H1 (cell line): Measurements from ENCODE around the gene MAD2L2. TPM values are rescaled to one million over a fixed set of nuclear protein-coding genes. Genes with fewer than 3 reads are reported as not detected.

Source experiments
- CTCF ChIA-PET: fragments of 300-600 bp; sonication (Branson Sonifier 250); formaldehyde crosslinking; loops from one replicate; lab custom pipeline; 2021; ENCODE audit not compliant: partially characterized antibody; lab: Charles Lee
- POLR2A ChIA-PET: fragments of 300-600 bp; sonication (Branson Sonifier 250); formaldehyde crosslinking; loops from one replicate; lab custom pipeline; 2021; ENCODE audit warnings: inconsistent platforms; ENCODE audit not compliant: partially characterized antibody; lab: Charles Lee
- DNase-seq, 2 experiments: peaks; one replicate each; pipeline versions ENCODE4 v3.0.0 to v3.0.0-alpha.2; 2010 to 2022; ENCODE audit warnings: low spot score in 2 of 2, low read depth in 1 of 2, mixed read lengths in 1 of 2
- FAIRE-seq: peaks from 2 replicates; lab custom pipeline; 2011; peaks lifted over from hg19 to GRCh38; lab: Jason Lieb, UNC
- H2AFZ ChIP-seq: 2 replicates; pipeline ENCODE4 v1.8.1; 2012; ENCODE audit warnings: low read length, inconsistent platforms
- H2AK5ac ChIP-seq: 2 replicates; pipeline ENCODE4 v1.6.1; 2013; ENCODE audit warnings: low read depth, low read length
- H2BK120ac ChIP-seq: replicated peaks from 2 replicates; pipeline ENCODE3; 2013; ENCODE audit warnings: low read depth, low read length, inconsistent platforms
- H2BK12ac ChIP-seq: 2 replicates; pipeline ENCODE4 v1.6.1; 2013; ENCODE audit warnings: low read depth, low read length
- H2BK15ac ChIP-seq: 2 replicates; pipeline ENCODE4 v1.6.1; 2013; ENCODE audit warnings: low read length
- H2BK20ac ChIP-seq: 2 replicates; pipeline ENCODE4 v1.6.1; 2013; ENCODE audit warnings: low read length
- H2BK5ac ChIP-seq: 2 replicates; pipeline ENCODE4 v1.6.1; 2013; ENCODE audit warnings: low read depth, low read length
- H3K14ac ChIP-seq: 2 replicates; pipeline ENCODE4 v1.6.1; 2013; ENCODE audit warnings: inconsistent platforms; ENCODE audit not compliant: insufficient read length
- H3K18ac ChIP-seq: 2 replicates; pipeline ENCODE4 v1.6.1; 2013; ENCODE audit warnings: low read length; ENCODE audit errors: extremely low read depth
- H3K23ac ChIP-seq: 2 replicates; pipeline ENCODE4 v1.6.1; 2013; ENCODE audit warnings: inconsistent platforms; ENCODE audit not compliant: insufficient read length
- H3K23me2 ChIP-seq: 2 replicates; pipeline ENCODE4 v1.6.1; 2013; ENCODE audit warnings: low read depth, low read length
- H3K27ac ChIP-seq: 2 replicates; pipeline ENCODE4 v1.6.1; 2011; ENCODE audit warnings: low read depth, low read length, inconsistent platforms
- H3K27me3 ChIP-seq, 4 experiments: replicated peaks in 1 of 4; 1 replicate in 1 of 4; 2 replicates in 3 of 4; pipeline versions ENCODE4 v1.6.1 to v1.8.1; 2011 to 2013; ENCODE audit warnings: low read length in 3 of 4, mild to moderate bottlenecking in 3 of 4, inconsistent platforms in 2 of 4, mixed read lengths in 2 of 4, moderate library complexity in 1 of 4; ENCODE audit not compliant: control insufficient read depth in 3 of 4, insufficient read depth in 3 of 4; ENCODE audit errors: extremely low read depth in 1 of 4
- H3K36me3 ChIP-seq, 4 experiments: 2 replicates each; pipeline versions ENCODE4 v1.6.1 to v1.8.1; 2011 to 2013; ENCODE audit warnings: mild to moderate bottlenecking in 4 of 4, low read length in 3 of 4, moderate library complexity in 2 of 4, control low read depth in 1 of 4, inconsistent platforms in 1 of 4; ENCODE audit not compliant: insufficient read depth in 4 of 4, control insufficient read depth in 2 of 4
- H3K4ac ChIP-seq: replicated peaks from 2 replicates; pipeline ENCODE3; 2013; ENCODE audit warnings: low read length, low read depth, mixed read lengths, inconsistent platforms; ENCODE audit not compliant: insufficient read length
- H3K4me1 ChIP-seq, 4 experiments: replicated peaks in 1 of 4; 1 replicate in 1 of 4; 2 replicates in 3 of 4; pipeline versions ENCODE4 v1.6.1 to v1.8.1; 2011 to 2013; ENCODE audit warnings: low read length in 3 of 4, inconsistent platforms in 2 of 4, mixed read lengths in 1 of 4; ENCODE audit not compliant: insufficient read depth in 4 of 4, control insufficient read depth in 3 of 4
- H3K4me2 ChIP-seq, 2 experiments: 2 replicates each; pipeline versions ENCODE4 v1.6.1 to v1.8.1; 2011 to 2013; ENCODE audit warnings: low read depth in 2 of 2, low read length in 2 of 2, control low read depth in 1 of 2, inconsistent platforms in 1 of 2, mild to moderate bottlenecking in 1 of 2; ENCODE audit not compliant: insufficient read depth in 1 of 2
- H3K4me3 ChIP-seq, 4 experiments: fragments of 200-600, 300-600 bp in 1 of 4; sonication (generic), shearing (Covaris generic), sonication (Bioruptor Twin) in 1 of 4; 2 replicates each; pipeline versions ENCODE4 v1.5.1 to v1.8.1; 2011 to 2016; ENCODE audit warnings: low read length in 4 of 4, low read depth in 3 of 4, control low read depth in 2 of 4, inconsistent platforms in 2 of 4, mild to moderate bottlenecking in 2 of 4, mixed read lengths in 1 of 4, moderate library complexity in 1 of 4; ENCODE audit not compliant: insufficient read depth in 2 of 4; ENCODE audit errors: extremely low read depth in 1 of 4
- H3K56ac ChIP-seq: replicated peaks from 2 replicates; pipeline ENCODE3; 2013; ENCODE audit warnings: low read depth, mild to moderate bottlenecking, mixed read lengths, low read length, inconsistent platforms; ENCODE audit not compliant: insufficient read length
- H3K79me1 ChIP-seq: 2 replicates; pipeline ENCODE4 v1.6.1; 2013; ENCODE audit warnings: low read depth, low read length, control low read depth
- H3K79me2 ChIP-seq, 2 experiments: 2 replicates each; pipeline versions ENCODE4 v1.6.1 to v1.8.1; 2012 to 2013; ENCODE audit warnings: low read length in 2 of 2, mild to moderate bottlenecking in 2 of 2, inconsistent platforms in 1 of 2; ENCODE audit not compliant: insufficient read depth in 2 of 2, control insufficient read depth in 1 of 2
- H3K9ac ChIP-seq, 4 experiments: replicated peaks in 1 of 4; 1 replicate in 1 of 4; 2 replicates in 3 of 4; pipeline versions ENCODE4 v1.6.1 to v1.8.1; 2011 to 2013; ENCODE audit warnings: low read depth in 3 of 4, low read length in 3 of 4, control low read depth in 2 of 4, mild to moderate bottlenecking in 2 of 4, moderate library complexity in 2 of 4, inconsistent platforms in 1 of 4; ENCODE audit errors: extremely low read depth in 1 of 4
- H3K9me3 ChIP-seq, 2 experiments: 2 replicates each; pipeline versions ENCODE4 v1.6.1 to v1.8.1; 2012 to 2013; ENCODE audit warnings: mild to moderate bottlenecking in 2 of 2, moderate library complexity in 2 of 2, control low read depth in 1 of 2, inconsistent platforms in 1 of 2, low read depth in 1 of 2, low read length in 1 of 2, mixed read lengths in 1 of 2; ENCODE audit not compliant: insufficient read depth in 2 of 2
- H4K20me1 ChIP-seq, 2 experiments: replicated peaks in 1 of 2; 2 replicates each; pipeline versions ENCODE3 to v1.8.1; 2011 to 2013; ENCODE audit warnings: inconsistent platforms in 2 of 2, low read length in 2 of 2, mild to moderate bottlenecking in 1 of 2; ENCODE audit not compliant: insufficient read depth in 2 of 2, control insufficient read depth in 1 of 2
- H4K5ac ChIP-seq: 2 replicates; pipeline ENCODE4 v1.6.1; 2013; ENCODE audit warnings: low read length, low read depth, mixed read lengths, inconsistent platforms; ENCODE audit not compliant: insufficient read length
- H4K8ac ChIP-seq: 2 replicates; pipeline ENCODE4 v1.8.0; 2013; ENCODE audit warnings: mild to moderate bottlenecking, moderate library complexity, low read length, inconsistent platforms; ENCODE audit not compliant: insufficient read depth; ENCODE audit errors: extremely low read depth
- H4K91ac ChIP-seq: replicated peaks from 2 replicates; pipeline ENCODE3; 2013; ENCODE audit warnings: low read length, mixed read lengths, inconsistent platforms; ENCODE audit not compliant: insufficient read length
- JUND ChIP-seq: IDR thresholded peaks from 2 replicates; pipeline ENCODE4 v1.6.1; 2011; ENCODE audit warnings: mild to moderate bottlenecking, improper control_type of control experiment, low read length
- MAFK ChIP-seq: IDR thresholded peaks from 2 replicates; pipeline ENCODE4 v1.6.1; 2012; ENCODE audit warnings: low read depth, mild to moderate bottlenecking, improper control_type of control experiment, low read length
- SP1 ChIP-seq: IDR thresholded peaks from 2 replicates; pipeline ENCODE4 v1.6.1; 2011; ENCODE audit warnings: low read depth, low read length
- SRF ChIP-seq: IDR thresholded peaks from 2 replicates; pipeline ENCODE4 v1.6.1; 2011; ENCODE audit warnings: mild to moderate bottlenecking, low read depth, low read length, moderate library complexity
- TAF7 ChIP-seq: optimal IDR thresholded peaks from 2 replicates; pipeline ENCODE3; 2011; ENCODE audit warnings: low read depth, mild to moderate bottlenecking, inconsistent platforms, low read length, moderate library complexity, borderline replicate concordance
- TCF12 ChIP-seq: IDR thresholded peaks from 2 replicates; pipeline ENCODE4 v1.6.1; 2011; ENCODE audit warnings: low read depth, mild to moderate bottlenecking, low read length
- WGBS, 2 experiments: shearing (Covaris generic) in 1 of 2; methylation state at CpG; one replicate each; pipeline versions ENCODE4 v1.1.6 to v1.1.7; 2013 to 2015; ENCODE audit warnings: low lambda C conversion rate in 2 of 2, mixed read lengths in 2 of 2, inconsistent platforms in 1 of 2, low coverage in 1 of 2, missing lambda C conversion rate in 1 of 2; ENCODE audit not compliant: insufficient replicate concordance in 2 of 2, insufficient coverage in 1 of 2, insufficient read length in 1 of 2; ENCODE audit errors: extremely low coverage in 1 of 2, missing lambda C conversion rate in 1 of 2; 5-methylcytosine and 5-hydroxymethylcytosine counted together
- polyA plus RNA-seq, 7 experiments: library from polyadenylated mRNA; depleted of rRNA in 3 of 7; stranded (reverse) in 5 of 7; unstranded in 2 of 7; fragments of >200 nt in 5 of 7; fragments of 200-250 nt in 2 of 7; gene quantifications; 1 replicate in 5 of 7; 2 replicates in 1 of 7; 4 replicates in 1 of 7; pipeline versions ENCODE4 v1.2.1 to v1.2.3, GENCODE V29; 2011 to 2013; ENCODE audit warnings: missing spikeins in 2 of 7, mixed read lengths in 2 of 7
- total RNA-seq: library from RNA; stranded (reverse); fragmentation: NEBNext Ultra II Directional; extraction: Animal tissue kit (Norgen Biotek cat#: 25700); gene quantifications from 2 replicates; pipeline ENCODE4 v1.2.1, GENCODE V29; 2021
- TF ChIP-seq, protein P1 (sequence below): IDR thresholded peaks from 2 replicates; pipeline ENCODE4 v1.6.1; 2012; ENCODE audit warnings: inconsistent platforms

MAD2L2 gene
- total and polyA plus RNA-seq, 2 of the 8 experiments (the other 6 are each of a cell fraction or from before 2014, with no cell fraction given) = 310 to 469 TPM

DNA sequence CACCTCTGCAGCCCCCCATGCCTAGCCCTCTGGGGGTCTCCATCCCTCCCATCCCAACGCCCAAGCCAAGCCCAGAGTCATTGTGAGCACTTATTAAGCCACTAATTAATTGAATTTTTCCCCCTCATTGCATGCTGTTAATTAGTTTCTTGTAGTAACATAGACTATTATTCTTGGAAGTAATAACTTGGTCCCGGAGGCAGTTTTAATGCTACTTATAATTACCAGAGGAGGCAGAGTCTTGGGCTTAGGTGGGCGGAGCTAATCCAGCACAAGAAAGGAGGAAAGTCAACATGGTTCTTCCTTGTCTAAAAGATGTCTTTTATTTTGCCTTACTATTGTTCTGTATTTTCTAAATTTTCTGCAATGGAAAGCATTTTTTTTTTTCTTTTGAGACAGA is 54.4 kb downstream of the MAD2L2 start:
- no peak overlapping the region for H2BK5ac ChIP-seq
- H3K4ac ChIP-seq = no peak overlapping the region
- no peaks in the 10 kb centered on the region for H4K20me1 ChIP-seq
- H2BK20ac ChIP-seq = no peak overlapping the region
- no peaks in the 10 kb centered on the region for H3K9me3 ChIP-seq
- no peak overlapping the region for H2BK12ac ChIP-seq
- FAIRE-seq = no peak
- 89% methylated on average over 3 of the region's 3 CpGs; no CpG with 5 or more reads in 1 of the 2 experiments for WGBS, 2 experiments
- no peak for DNase-seq
- H3K4me1 ChIP-seq = no peaks in the 10 kb centered on the region
- no peak overlapping the region for H4K8ac ChIP-seq
- ChIA-PET CTCF (interaction anchor here (0.7 to 2.3 kb wide), 7 partner anchors 15 to 316 kb away, joined by 3 to 10 read pairs (median 4); no protein-coding TSS in a partner anchor), POLR2A (interaction anchor here (1.5 kb wide), 2 partner anchors 11 to 13 kb away, joined by 3 to 5 read pairs; no protein-coding TSS in a partner anchor)
- no peak overlapping the region for H3K4me3 ChIP-seq
- H3K18ac ChIP-seq = no peak overlapping the region
- H3K79me1 ChIP-seq = no peaks in the 10 kb centered on the region
- H3K23me2 ChIP-seq = no peaks in the 10 kb centered on the region
- no peaks in the 10 kb centered on the region for H3K27me3 ChIP-seq
- no peak overlapping the region for H2BK15ac ChIP-seq
- no peaks in the 10 kb centered on the region for H3K36me3 ChIP-seq
- H3K56ac ChIP-seq = no peak overlapping the region
- TF ChIP-seq MAFK = no peak
- TF ChIP-seq, protein P1, sequence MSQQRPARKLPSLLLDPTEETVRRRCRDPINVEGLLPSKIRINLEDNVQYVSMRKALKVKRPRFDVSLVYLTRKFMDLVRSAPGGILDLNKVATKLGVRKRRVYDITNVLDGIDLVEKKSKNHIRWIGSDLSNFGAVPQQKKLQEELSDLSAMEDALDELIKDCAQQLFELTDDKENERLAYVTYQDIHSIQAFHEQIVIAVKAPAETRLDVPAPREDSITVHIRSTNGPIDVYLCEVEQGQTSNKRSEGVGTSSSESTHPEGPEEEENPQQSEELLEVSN = no peak
- TF ChIP-seq SRF = no peak
- TF ChIP-seq TCF12 = no peak
- no peak for TF ChIP-seq SP1
- no peak for TF ChIP-seq JUND
- no peak for TF ChIP-seq TAF7
- H3K4me2 ChIP-seq = no peak overlapping the region
- H3K79me2 ChIP-seq = no peaks in the 10 kb centered on the region
- no peak overlapping the region for H2BK120ac ChIP-seq
- no peak overlapping the region for H4K91ac ChIP-seq
- H2AK5ac ChIP-seq = no peak overlapping the region
- no peak overlapping the region for H3K14ac ChIP-seq
- no peak overlapping the region for H3K27ac ChIP-seq
- no peak overlapping the region for H4K5ac ChIP-seq
- no peak overlapping the region for H3K9ac ChIP-seq
- no peak overlapping the region for H3K23ac ChIP-seq
- H2AFZ ChIP-seq = no peak overlapping the region
